Mesothelial cell of epicardium (in vitro differentiated cells): ENCODE measurements around the gene ATP2C1. TPM values are rescaled to one million over a fixed set of nuclear protein-coding genes. Genes with fewer than 3 reads are reported as not detected.
"Not testable (repeated sequence)": the region's sequence is repeated elsewhere in the genome, so short reads cannot be mapped to it uniquely, and the experiment has no call there.

Experiments used
- DNase-seq, 2 experiments: peaks; one replicate each; pipeline ENCODE4 v3.0.0; 2021; ENCODE audit warnings: low spot score in 2 of 2; ENCODE audit not compliant: unreplicated experiment in 2 of 2
- H3K27ac Mint-ChIP-seq: 2 replicates; pipeline ENCODE4 v1.8.0; 2021; ENCODE audit warnings: mixed read lengths
- H3K27me3 Mint-ChIP-seq: 2 replicates; pipeline ENCODE4 v1.8.0; 2021; ENCODE audit warnings: low read depth, mixed read lengths
- H3K36me3 Mint-ChIP-seq: 2 replicates; pipeline ENCODE4 v1.8.0; 2021; ENCODE audit warnings: mixed read lengths
- H3K4me1 Mint-ChIP-seq: 2 replicates; pipeline ENCODE4 v1.8.0; 2021; ENCODE audit warnings: mixed read lengths
- H3K4me3 Mint-ChIP-seq: 2 replicates; pipeline ENCODE4 v1.8.0; 2021; ENCODE audit warnings: mild to moderate bottlenecking, moderate library complexity, mixed read lengths
- H3K9me3 Mint-ChIP-seq: 2 replicates; pipeline ENCODE4 v1.8.0; 2021; ENCODE audit warnings: mixed read lengths
- CTCF ChIP-seq: fragments of 200-600 bp; sonication (generic); IDR thresholded peaks from one replicate; pipeline ENCODE4 v1.5.0; 2021; ENCODE audit warnings: antibody characterized with exemption; ENCODE audit not compliant: unreplicated experiment
- total RNA-seq: library from RNA; stranded (reverse); gene quantifications from 3 replicates; pipeline ENCODE4 v1.2.1, GENCODE V29; 2021

Gene ATP2C1
- total RNA-seq, 1 donor from 2014 or later = 88.8 TPM

GRCh38 chr3:131036200-131036816 lies 142.4 kb downstream of the ATP2C1 start:
- peaks cover under 1% of the 10 kb centered on the region for H3K9me3 Mint-ChIP-seq
- H3K27me3 Mint-ChIP-seq = no peaks in the 10 kb centered on the region
- no peak for DNase-seq
- peaks cover 8% of the 10 kb centered on the region for H3K36me3 Mint-ChIP-seq
- no peak overlapping the region for H3K27ac Mint-ChIP-seq
- peaks cover 5% of the 10 kb centered on the region for H3K4me1 Mint-ChIP-seq
- no peak for TF ChIP-seq CTCF
- no peak overlapping the region for H3K4me3 Mint-ChIP-seq

DNA sequence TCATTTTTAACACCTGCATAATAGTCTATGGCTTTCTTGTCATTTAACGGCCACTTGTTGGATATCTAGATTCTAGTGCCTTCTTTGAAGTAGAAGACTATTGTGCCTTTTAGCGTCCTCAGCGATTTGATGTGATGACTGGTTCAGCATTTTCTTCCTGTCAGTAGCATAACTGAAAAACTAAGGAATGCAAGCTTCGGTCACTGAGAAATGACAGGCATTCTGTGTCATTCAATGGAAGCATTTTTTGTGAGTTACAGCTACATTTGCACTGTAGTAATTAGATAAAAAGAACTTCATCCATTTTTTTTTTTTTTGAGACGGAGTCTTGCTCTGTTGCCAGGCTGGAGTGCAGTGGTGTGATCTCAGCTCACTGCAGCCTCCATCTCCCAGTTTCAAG lies 143.1 kb downstream of the ATP2C1 start:
- Mint-ChIP-seq H3K4me1 (peaks cover 2% of the 10 kb centered on the region), H3K36me3 (peaks cover 9% of the 10 kb centered on the region), H3K4me3 (no peak overlapping the region), H3K27ac (no peak overlapping the region), H3K9me3 (peaks cover 4% of the 10 kb centered on the region), H3K27me3 (no peaks in the 10 kb centered on the region)
- no peak for TF ChIP-seq CTCF
- no peak for DNase-seq

DNA sequence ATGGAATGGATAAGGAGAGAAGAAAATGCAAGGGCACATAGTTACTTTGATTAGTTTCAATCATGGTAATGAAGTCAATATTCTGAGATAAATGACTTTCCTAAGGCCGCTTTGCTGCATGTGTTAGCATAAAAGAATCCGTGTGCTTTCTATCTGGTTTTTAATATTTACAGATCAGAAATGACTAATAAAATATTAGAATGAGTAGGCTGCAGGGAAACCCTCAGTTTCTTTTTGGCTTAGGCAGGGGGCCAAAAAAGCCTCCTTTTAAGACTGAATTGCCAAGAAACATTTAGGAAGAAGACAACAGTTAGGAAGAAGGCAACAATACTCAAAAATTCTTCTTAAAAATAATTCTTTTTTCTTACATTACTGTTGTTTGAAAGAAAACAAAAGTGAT lies 144.4 kb downstream of the ATP2C1 start:
- H3K36me3 Mint-ChIP-seq = peaks cover 7% of the 10 kb centered on the region
- no peak for DNase-seq
- no peaks in the 10 kb centered on the region for H3K4me1 Mint-ChIP-seq
- H3K9me3 Mint-ChIP-seq = peaks cover 7% of the 10 kb centered on the region
- no peaks in the 10 kb centered on the region for H3K27me3 Mint-ChIP-seq
- H3K4me3 Mint-ChIP-seq = no peak overlapping the region
- H3K27ac Mint-ChIP-seq = no peak overlapping the region
- TF ChIP-seq CTCF = no peak

GRCh38 chr3:131042271-131042985 lies 148.5 kb downstream of the ATP2C1 start:
- DNase-seq, H3K4me3 Mint-ChIP-seq, H3K4me1 Mint-ChIP-seq, H3K27me3 Mint-ChIP-seq, H3K27ac Mint-ChIP-seq: not testable (repeated sequence)
- peaks cover 12% of the 10 kb centered on the region for H3K36me3 Mint-ChIP-seq
- peaks cover 37% of the 10 kb centered on the region for H3K9me3 Mint-ChIP-seq

DNA sequence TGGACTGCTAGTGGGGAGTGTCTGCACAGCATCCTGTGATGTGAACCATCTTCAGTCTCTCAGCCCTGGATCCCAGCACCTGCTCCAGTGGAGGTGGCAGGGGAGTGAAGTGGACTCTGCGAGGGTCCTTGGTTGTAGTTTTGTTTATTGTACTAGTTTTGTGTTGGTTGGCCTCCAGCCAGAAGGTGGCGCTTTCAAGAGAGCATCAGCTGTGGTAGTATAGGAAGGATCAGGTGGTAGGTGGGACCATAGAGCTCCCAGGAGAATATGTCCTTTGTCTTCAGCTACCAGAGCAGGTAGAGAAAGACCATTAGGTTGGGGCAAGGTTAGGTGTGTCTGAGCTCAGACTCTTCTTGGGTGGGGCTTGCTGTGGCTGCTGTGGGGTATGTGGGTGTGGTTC lies 153.7 kb downstream of the ATP2C1 start:
- no peak for TF ChIP-seq CTCF
- peaks cover 36% of the 10 kb centered on the region for H3K9me3 Mint-ChIP-seq
- DNase-seq = no peak
- H3K27me3 Mint-ChIP-seq = no peaks in the 10 kb centered on the region
- H3K4me1 Mint-ChIP-seq = no peaks in the 10 kb centered on the region
- no peak overlapping the region for H3K27ac Mint-ChIP-seq
- no peak overlapping the region for H3K4me3 Mint-ChIP-seq
- peaks cover 7% of the 10 kb centered on the region for H3K36me3 Mint-ChIP-seq

DNA sequence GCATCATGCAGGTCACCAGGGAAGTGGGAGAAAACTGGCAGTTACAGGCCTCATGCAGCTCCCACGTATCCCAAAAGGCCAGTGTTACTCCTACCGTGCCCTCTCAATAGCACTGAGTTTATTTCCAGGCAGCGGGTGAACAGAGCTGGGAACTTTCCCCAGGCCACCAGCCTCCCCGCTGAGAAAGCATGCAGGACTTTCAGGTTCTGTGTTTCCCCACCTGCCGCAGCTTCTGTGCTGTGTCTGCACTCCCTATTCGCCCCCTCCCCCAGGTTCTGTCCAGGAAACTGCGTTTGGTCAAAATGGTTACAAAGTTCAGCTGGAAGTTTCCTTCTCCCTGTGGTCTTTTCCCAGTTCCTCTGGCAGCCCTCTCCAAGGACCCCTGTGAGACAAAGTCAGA lies 154.1 kb downstream of the ATP2C1 start:
- no peak overlapping the region for H3K4me3 Mint-ChIP-seq
- no peak for TF ChIP-seq CTCF
- no peaks in the 10 kb centered on the region for H3K27me3 Mint-ChIP-seq
- H3K36me3 Mint-ChIP-seq = peaks cover 7% of the 10 kb centered on the region
- peaks cover 35% of the 10 kb centered on the region for H3K9me3 Mint-ChIP-seq
- H3K4me1 Mint-ChIP-seq = no peaks in the 10 kb centered on the region
- no peak for DNase-seq
- H3K27ac Mint-ChIP-seq = no peak overlapping the region
